DMS53 treated with DMSO at 0.1 percent for 48 hours (cell line): Measurements from ENCODE around the gene DPF3.

ENCODE experiments used
- DNase-seq: peaks from one replicate; lab custom pipeline; 2025; ENCODE audit not compliant: unreplicated experiment; lab: John Stamatoyannopoulos, UW

DPF3 gene

DNA sequence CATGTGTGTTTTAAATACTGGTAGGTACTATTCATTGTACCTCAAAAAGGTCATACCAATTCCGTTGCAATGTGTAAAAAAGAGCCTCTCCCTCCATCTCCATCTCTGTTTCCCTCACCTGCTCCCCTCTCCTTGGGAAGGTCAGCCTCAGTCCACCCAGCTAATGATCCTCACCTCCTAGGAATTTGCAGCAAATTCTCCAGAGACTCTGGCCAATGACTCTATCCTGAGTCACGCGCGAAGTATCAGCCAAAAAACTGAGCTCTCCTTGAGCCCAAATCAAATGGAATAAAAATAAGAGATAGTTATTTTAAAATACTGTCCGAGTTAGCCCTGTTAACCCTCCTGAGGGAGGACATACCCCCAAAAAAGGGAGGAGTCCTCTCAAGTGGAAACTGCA lies 148.4 kb downstream of the DPF3 start:
- no peak for DNase-seq

- DNase-seq: no peak
Observed at GRCh38 chr14:72744416-72745120, 149.3 kb downstream of the DPF3 start.

DNA sequence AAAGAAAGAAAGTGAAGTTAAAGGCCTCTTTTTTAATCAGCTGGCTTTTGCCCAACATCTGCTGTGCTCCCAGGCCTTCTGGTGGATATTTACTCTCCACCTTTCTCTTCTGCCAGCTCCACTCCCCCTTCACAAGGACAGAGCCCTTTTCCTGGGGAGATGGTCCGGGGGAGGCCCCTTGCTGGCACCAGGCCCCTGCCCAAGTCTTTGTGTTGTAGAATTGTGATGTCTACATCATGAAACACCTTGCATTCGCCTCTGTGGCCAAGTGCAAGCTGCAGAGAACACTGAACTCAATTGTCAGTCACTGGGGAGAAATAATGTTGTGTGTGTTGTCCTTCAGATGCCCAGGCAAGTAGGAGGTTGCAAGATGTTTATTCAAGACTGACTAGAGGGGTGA lies 150.3 kb downstream of the DPF3 start:
- no peak for DNase-seq

DNA sequence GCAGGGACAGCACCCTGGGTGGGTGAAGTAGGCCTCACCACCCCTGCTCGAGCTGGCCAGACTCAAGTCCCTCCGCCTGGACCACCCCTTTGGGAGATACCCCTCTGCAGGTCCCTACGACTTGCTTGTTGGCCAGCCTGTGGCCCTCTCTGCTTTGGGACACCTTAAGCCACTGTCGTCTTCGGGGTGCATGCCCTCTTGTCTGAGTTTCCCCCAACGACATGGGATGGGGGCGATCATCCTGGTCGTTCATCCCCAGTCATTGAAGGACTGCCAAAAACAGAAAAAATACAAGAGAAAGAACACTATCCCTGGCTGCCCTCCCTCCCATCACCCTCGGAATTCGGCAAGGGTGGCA lies 151.1 kb downstream of the DPF3 start:
- DNase-seq: no peak

DNA sequence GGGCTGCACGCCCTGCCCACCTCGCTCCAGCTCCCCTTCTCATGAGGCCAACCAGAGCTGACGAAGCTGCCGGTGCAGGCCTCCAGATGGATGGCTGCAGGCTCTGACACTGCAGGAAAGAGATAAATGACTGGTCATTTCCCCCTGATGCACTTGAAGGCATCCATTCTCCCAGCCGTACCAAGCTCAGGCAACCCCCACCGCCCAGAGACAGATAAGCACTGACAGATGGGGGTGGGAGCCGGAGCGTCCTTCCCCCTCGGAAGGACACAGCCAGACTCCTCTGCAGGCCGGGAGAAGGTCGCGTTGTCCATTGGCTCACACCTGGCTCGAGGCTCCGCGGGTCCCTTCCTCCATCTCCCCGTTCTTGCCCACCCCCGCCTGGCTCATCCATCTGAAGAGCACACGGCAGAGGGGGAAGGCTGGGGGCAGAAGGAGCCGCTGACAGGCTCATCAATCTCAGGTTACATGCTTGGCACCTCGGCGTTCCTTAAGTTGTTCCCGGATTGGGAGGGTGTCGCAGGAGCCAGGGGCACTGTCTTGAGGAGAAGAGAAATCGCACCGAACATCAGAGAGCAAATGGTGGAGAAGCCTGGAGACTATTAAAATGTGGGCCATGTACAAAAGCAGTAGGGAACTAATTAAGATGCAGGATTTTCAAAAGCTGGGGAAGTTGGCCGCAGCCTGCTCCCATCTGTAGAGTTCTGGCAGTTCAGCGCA lies 151.6 kb downstream of the DPF3 start:
- DNase-seq: no peak

DNA sequence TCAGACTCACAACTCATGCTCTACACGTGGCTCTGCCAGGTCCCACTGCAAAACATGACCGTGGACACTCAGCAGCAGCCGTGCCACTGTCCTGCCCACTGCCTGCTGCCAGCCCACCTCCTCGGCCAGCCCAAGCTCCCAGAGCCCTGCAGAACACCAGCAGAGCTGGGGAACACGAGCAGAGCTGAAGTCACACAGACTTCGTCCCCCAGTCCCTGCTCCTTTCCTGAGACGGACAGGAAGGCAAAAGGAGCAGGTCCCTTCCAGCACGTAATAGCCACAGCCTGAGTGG lies 152.1 kb downstream of the DPF3 start:
- DNase-seq: no peak

- no peak for DNase-seq
Observed at GRCh38 chr14:72740966-72741825, 152.7 kb downstream of the DPF3 start.

DNA sequence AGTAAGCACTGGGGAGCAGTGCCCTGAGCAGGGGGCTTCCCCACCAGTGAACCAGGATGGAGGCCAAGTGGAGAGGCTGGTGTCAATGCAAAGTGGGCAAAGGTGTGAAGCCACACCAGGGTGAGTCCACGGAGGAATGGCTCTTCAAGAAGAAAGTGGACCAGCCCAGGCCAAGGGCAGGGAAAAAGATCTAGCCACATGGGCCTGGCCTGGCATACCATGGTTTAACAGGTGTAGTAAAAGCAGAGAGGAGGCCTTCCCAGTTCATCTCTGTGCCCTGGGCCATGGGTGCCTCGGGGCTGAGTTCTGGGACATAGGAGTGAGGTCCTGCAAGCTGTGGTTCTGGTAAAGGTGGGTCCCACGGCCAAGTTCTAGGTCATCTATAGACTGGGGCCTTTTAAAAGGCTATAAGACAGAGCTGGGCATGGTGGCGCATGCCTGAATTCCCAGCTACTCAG lies 153.4 kb downstream of the DPF3 start:
- no peak for DNase-seq

DNA sequence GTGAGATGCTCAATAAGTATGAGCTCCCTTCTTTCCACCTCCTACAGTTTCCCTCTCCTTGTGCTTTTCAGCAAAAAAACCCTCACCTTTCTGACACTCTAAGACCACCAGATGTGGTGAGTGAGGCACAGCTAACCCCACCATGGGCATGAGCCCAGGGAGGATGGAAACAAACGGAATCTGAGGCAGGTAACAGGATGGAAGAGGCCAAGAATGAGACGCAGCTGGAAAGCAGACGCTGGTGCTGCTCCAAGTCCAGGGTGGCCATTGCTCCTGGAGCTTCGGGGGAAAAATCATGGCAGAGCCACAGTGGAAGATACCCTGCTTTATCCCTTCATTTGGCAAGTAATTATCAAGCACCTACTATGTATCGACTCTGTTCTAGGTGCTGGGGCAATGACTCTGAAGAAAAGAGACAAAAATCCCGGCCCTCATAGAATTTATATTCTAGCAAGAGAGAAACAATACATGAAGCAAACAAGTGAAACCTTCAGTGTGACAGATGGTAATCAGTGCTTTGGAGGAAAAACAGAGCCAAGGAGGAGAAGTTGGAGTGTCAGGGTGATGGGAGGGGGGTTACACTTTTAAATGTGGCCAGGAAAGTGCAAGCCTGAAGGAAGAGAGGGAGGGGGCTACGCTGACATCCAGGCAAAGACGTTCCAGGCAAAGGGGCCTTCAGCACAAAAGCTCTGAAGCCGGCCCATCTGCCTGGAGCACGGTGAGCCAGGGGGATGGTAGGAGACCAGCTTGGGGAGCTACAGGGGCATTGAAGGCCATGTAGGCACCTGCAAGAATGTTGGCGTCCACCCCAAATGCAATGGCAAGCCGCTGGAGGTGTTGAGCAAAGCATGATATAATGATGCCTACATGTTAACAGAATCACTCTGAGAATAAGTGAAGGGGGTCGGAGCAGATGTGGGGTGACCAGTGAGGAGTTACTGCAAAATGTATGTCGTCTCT lies 154.2 kb downstream of the DPF3 start:
- DNase-seq: no peak

GRCh38 chr14:72738161-72738611 lies 155.7 kb downstream of the DPF3 start:
- DNase-seq: no peak

DNA sequence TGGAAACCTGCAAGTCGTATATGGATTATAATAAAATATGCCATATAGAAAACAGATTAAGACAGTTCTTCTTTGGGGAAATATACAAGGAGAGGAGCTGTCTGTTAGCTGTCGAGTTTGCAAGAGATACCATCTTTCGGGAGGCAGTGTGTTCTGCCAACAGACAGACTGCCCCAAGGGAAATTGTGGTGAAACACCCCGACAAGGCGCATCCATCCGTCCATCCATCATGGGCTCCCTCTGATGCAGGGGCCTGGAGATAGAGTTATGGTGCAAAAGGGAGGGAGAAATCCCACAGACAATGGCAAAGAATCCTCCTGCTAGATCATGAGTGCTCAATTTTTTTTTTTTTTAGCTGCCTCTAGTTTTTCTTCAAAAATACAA lies 156.3 kb downstream of the DPF3 start:
- DNase-seq: no peak

DNA sequence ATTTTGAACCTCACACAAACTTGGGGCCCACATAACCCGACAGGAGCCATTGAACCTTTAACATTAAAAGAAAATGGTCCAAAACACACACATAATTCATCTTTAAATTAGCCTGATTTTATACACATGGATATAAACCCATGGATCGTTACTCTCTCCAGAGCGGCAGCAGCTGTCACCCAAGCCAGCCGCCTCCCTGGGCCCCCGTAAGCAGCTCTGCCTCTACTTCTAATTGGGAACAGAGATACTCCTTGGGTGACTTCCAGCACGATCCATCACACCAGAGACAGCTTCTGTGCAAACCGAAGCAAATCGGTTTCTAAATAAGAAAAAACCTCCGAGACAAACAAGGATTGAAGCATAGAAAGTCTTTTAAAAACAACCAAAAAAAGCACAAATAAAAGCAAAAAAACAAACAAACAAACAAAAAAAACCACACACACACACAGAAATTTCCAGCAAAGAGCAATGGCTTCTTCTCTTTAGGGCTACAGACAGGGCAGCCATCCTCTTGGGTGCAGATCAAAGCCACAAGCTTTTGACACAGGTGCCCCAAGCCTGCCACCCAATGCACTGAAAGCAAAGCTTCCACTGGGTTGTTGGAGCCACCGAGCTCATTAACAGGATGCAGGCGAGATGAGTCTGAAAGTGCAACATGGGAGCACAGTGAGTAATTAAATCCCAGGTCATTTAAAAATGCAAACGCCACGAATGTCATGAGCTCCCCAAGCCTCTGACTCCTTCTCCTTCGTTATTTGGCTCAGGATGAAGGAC lies 156.9 kb downstream of the DPF3 start:
- no peak for DNase-seq

- no peak for DNase-seq
Observed at GRCh38 chr14:72736308-72736707, 157.6 kb downstream of the DPF3 start.

- no peak for DNase-seq
Observed at GRCh38 chr14:72732022-72732780, 161.7 kb downstream of the DPF3 start.

GRCh38 chr14:72731252-72732020 lies 162.5 kb downstream of the DPF3 start:
- DNase-seq: no peak

GRCh38 chr14:72730468-72730867 lies 163.4 kb downstream of the DPF3 start:
- DNase-seq: no peak

GRCh38 chr14:72726444-72726843 lies 167.5 kb downstream of the DPF3 start:
- no peak for DNase-seq

DNA sequence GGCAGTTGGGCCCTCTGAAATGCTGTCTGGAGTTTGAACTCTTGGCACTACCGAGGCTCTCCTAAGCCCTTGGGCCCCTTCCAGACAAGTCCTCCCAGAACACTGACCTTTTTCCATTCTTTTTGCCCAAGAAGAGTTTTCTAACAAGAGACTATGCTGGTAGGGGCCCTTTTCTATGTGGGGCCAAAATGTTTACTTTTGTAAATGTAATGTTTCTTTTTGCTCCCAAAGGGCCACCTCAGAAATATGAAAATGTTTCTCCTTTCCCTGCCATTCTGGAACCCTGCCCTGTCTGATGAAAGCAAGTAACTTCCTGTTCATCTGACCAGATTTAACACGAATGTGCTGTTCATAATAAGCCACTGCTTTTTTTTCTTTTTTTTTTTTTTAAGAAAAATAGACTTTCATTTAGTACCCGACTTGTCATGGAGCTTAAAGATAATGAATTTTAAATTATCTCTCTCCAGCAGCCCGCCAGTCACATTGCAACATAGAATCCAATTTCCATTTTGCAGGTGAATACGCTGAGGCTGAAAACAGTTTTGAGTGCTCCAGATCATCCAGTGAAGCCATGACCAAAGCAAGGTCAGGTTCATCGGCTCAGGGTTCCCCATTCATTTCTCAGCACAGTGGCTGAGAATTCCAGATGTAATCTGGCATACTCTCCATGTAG lies 169.9 kb downstream of the DPF3 start:
- no peak for DNase-seq
